ENCODE results near the gene RPS6KA5. TPM values are rescaled to one million over a fixed set of nuclear protein-coding genes. Genes with fewer than 3 reads are reported as not detected.

RPS6KA5 gene
- total and polyA plus RNA-seq, 9 of the 15 experiments (the other 6 are each of a cell fraction or from before 2014, with no cell fraction given), result 0.88 to 7.7 (median 4.7) TPM

DNA sequence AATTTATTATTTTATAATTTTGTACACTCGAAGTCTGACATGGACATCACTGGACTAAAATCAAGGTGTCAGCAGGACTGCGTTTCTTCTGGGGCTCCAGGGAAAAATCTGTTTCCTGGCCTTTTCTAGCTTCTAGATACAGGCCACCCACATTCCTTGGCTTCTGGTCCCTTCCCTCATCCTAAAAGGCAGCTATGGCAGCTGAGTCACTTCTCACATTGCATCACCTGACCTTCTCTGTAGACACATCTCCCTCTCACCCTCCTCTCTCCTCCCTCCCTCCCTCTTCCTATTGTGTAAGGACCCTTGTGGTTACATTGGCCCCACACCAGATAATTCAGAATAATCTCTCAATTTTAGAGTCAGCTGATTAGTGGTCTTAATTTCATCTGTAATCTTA lies 92.4 kb downstream of the RPS6KA5 start:
- Histone ChIP-seq H3K27ac (ENCODE audit: extremely low read depth, low read depth, low read length) (no peak overlapping the region), H3K9me1 (ENCODE audit: control insufficient read depth, insufficient read depth, low read length) (no peaks in the 10 kb centered on the region), H3K4me2 (ENCODE audit: insufficient read depth, low read length) (no peak overlapping the region), H3K9ac (ENCODE audit: insufficient read depth in 1 of 2, low read depth in 2 of 2, low read length in 2 of 2) (no peak overlapping the region), H3K27me3 (ENCODE audit: control insufficient read depth in 2 of 2, insufficient read depth in 2 of 2, low read length in 2 of 2) (no peaks in the 10 kb centered on the region), H3K36me3 (ENCODE audit: control insufficient read depth, insufficient read depth, low read length) (no peaks in the 10 kb centered on the region), H3K9me3 (replicated peaks; ENCODE audit: control insufficient read depth, insufficient read depth, low read depth, low read length) (no peaks in the 10 kb centered on the region; the same call in 1 of the 2 replicates), H3K79me2 (ENCODE audit: control insufficient read depth, insufficient read depth, low read length) (no peaks in the 10 kb centered on the region), H3K4me1 (replicated peaks in 1 of 2; ENCODE audit: control insufficient read depth in 2 of 2, insufficient read depth in 2 of 2, low read length in 2 of 2) (peaks cover 0 to 12% of the 10 kb centered on the region in 2 experiments; a peak in 3 of 5 replicates), H2AFZ (ENCODE audit: low read depth, low read length) (no peak overlapping the region), H3K4me3 (no peak overlapping the region), H4K20me1 (replicated peaks; ENCODE audit: control insufficient read depth, insufficient read depth, low read length) (no peaks in the 10 kb centered on the region)
- DNase-seq (ENCODE audit: extremely low read depth in 1 of 4, low spot score in 3 of 4) (peak in 1 of 4 experiments; percentile 12), ATAC-seq (peak; percentile 64), FAIRE-seq (no peak)
- POLR2A ChIA-PET, result no interaction called here
- in situ Hi-C loops (cut with MboI) (no loop called here), intact Hi-C loops (cut with micrococcal nuclease) (no loop called here)
- WGBS (ENCODE audit: insufficient coverage, low coverage, missing lambda C conversion rate), result 78% methylated on average over 2 of the region's 2 CpGs
- CTCF ChIA-PET (ENCODE audit: low intra/inter-chr PET ratio), result no interaction called here
- BruUV-seq (replicated peaks), result no TSS peak
- no peak for TF ChIP-seq NEUROD1 (IDR thresholded peaks at IDR 0.05; ENCODE audit: borderline replicate concordance, low read depth, low read length, partially characterized antibody)
- TF ChIP-seq, protein P1, sequence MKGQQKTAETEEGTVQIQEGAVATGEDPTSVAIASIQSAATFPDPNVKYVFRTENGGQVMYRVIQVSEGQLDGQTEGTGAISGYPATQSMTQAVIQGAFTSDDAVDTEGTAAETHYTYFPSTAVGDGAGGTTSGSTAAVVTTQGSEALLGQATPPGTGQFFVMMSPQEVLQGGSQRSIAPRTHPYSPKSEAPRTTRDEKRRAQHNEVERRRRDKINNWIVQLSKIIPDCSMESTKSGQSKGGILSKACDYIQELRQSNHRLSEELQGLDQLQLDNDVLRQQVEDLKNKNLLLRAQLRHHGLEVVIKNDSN (CRISPR knock-in tag; IDR thresholded peaks at IDR 0.05), result peak; percentile 49; the same call in 1 of the 2 replicates
- 0 out of 2 replicates have a peak, but pooled peaks have one; percentile 28 for TF ChIP-seq JUND (IDR thresholded peaks at IDR 0.05; ENCODE audit: borderline replicate concordance, low read depth, low read length)
- TF ChIP-seq JUND (tag; IDR thresholded peaks at IDR 0.05; ENCODE audit: borderline replicate concordance, low read depth, low read length), result no peak
- TF ChIP-seq CEBPG (CRISPR knock-in tag; IDR thresholded peaks at IDR 0.05), result peak; percentile 71
- peak in 1 of 2 experiments; percentile 89; a peak in 2 of 4 replicates for TF ChIP-seq CEBPG (tag; conservative IDR thresholded peaks at IDR 0.05 in 1 of 2, IDR thresholded peaks at IDR 0.05 in 1 of 2)
- TF ChIP-seq, protein P2, sequence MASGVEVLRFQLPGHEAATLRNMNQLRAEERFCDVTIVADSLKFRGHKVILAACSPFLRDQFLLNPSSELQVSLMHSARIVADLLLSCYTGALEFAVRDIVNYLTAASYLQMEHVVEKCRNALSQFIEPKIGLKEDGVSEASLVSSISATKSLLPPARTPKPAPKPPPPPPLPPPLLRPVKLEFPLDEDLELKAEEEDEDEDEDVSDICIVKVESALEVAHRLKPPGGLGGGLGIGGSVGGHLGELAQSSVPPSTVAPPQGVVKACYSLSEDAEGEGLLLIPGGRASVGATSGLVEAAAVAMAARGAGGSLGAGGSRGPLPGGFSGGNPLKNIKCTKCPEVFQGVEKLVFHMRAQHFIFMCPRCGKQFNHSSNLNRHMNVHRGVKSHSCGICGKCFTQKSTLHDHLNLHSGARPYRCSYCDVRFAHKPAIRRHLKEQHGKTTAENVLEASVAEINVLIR (CRISPR knock-in tag; IDR thresholded peaks at IDR 0.05), result no peak
- TF ChIP-seq, protein P3, sequence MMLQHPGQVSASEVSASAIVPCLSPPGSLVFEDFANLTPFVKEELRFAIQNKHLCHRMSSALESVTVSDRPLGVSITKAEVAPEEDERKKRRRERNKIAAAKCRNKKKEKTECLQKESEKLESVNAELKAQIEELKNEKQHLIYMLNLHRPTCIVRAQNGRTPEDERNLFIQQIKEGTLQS (IDR thresholded peaks at IDR 0.05), result peak; percentile 66; the same call in 1 of the 2 replicates
- TF ChIP-seq, protein P3 (CRISPR knock-in tag; conservative IDR thresholded peaks at IDR 0.05), result no peak
- TF ChIP-seq TRIM24 (IDR thresholded peaks at IDR 0.05), result peak; percentile 70 to 78; a peak in 2 of 4 replicates
- no peak for TF ChIP-seq KDM4B (IDR thresholded peaks at IDR 0.05; ENCODE audit: borderline replicate concordance in 2 of 2, low read depth in 1 of 2)
- TF ChIP-seq RBM25 (IDR thresholded peaks at IDR 0.05; ENCODE audit: low read depth, low read length, severe bottlenecking), result peak; percentile 51
- TF ChIP-seq, protein P4, sequence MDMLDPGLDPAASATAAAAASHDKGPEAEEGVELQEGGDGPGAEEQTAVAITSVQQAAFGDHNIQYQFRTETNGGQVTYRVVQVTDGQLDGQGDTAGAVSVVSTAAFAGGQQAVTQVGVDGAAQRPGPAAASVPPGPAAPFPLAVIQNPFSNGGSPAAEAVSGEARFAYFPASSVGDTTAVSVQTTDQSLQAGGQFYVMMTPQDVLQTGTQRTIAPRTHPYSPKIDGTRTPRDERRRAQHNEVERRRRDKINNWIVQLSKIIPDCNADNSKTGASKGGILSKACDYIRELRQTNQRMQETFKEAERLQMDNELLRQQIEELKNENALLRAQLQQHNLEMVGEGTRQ (CRISPR knock-in tag; IDR thresholded peaks at IDR 0.05), result peak; percentile 22; the same call in 1 of the 2 replicates
- peak; percentile 52; the same call in 1 of the 2 replicates for TF ChIP-seq CEBPB (tag; IDR thresholded peaks at IDR 0.05)
- TF ChIP-seq NFE2 (IDR thresholded peaks at IDR 0.05; ENCODE audit: low read depth), result peak; percentile 18; the same call in 1 of the 2 replicates
- TF ChIP-seq RCOR1 (IDR thresholded peaks at IDR 0.05; ENCODE audit: borderline replicate concordance in 1 of 2, low read depth in 2 of 2, low read length in 2 of 2), result no peak
